HL-60 (cell line): ENCODE measurements around the gene KRTAP4-12.
"Not testable (repeated sequence)": the region's sequence is repeated elsewhere in the genome, so short reads cannot be mapped to it uniquely, and the experiment has no call there.

Experiments
- DNase-seq, 2 experiments: peaks; one replicate each; pipeline ENCODE4 v3.0.0-alpha.2; 2010 to 2020; ENCODE audit warnings: low read depth in 1 of 2, low spot score in 1 of 2
- H3K27ac ChIP-seq: fragments of 250-450 bp; sonication (Bioruptor Pico); replicated peaks from 2 replicates; pipeline ENCODE4 v1.5.1; 2020; ENCODE audit warnings: mild to moderate bottlenecking, moderate library complexity
- H3K27me3 ChIP-seq: fragments of 250-450 bp; sonication (Bioruptor Pico); 2 replicates; pipeline ENCODE4 v1.5.1; 2021; ENCODE audit warnings: mild to moderate bottlenecking, moderate library complexity; ENCODE audit not compliant: insufficient read depth, poor library complexity, severe bottlenecking
- H3K4me3 ChIP-seq: replicated peaks from 2 replicates; pipeline ENCODE4 v1.5.1; 2011; ENCODE audit warnings: mild to moderate bottlenecking, control low read depth, low read length; ENCODE audit not compliant: insufficient read depth
- GABPA ChIP-seq: IDR thresholded peaks from 2 replicates; pipeline ENCODE4 v1.6.1; 2012; ENCODE audit warnings: low read depth
- POLR2AphosphoS5 ChIP-seq: IDR thresholded peaks from 2 replicates; pipeline ENCODE4 v1.6.1; 2012; ENCODE audit warnings: low read depth
- SPI1 ChIP-seq: IDR thresholded peaks from 2 replicates; pipeline ENCODE4 v1.6.1; 2012; ENCODE audit warnings: low read depth, mild to moderate bottlenecking, borderline replicate concordance
- TF ChIP-seq, protein P1 (sequence below): IDR thresholded peaks from 2 replicates; pipeline ENCODE4 v1.6.1; 2012; ENCODE audit warnings: low read depth; ENCODE audit not compliant: insufficient replicate concordance
- TF ChIP-seq, protein P2 (sequence below): IDR thresholded peaks from one replicate; pipeline ENCODE4 v1.5.1; 2011; ENCODE audit warnings: low read length, control low read depth, inconsistent platforms; ENCODE audit not compliant: insufficient read depth

KRTAP4-12 gene

GRCh38 chr17:41149652-41149985, 25.6 kb upstream of the KRTAP4-12 start, which contains the start of gene KRTAP4-5:
Gene KRTAP4-5, minus strand, starts transcription at chr17:41149825. Its CDS starts 58 bp downstream, at chr17:41149767.
- TF ChIP-seq, protein P1, sequence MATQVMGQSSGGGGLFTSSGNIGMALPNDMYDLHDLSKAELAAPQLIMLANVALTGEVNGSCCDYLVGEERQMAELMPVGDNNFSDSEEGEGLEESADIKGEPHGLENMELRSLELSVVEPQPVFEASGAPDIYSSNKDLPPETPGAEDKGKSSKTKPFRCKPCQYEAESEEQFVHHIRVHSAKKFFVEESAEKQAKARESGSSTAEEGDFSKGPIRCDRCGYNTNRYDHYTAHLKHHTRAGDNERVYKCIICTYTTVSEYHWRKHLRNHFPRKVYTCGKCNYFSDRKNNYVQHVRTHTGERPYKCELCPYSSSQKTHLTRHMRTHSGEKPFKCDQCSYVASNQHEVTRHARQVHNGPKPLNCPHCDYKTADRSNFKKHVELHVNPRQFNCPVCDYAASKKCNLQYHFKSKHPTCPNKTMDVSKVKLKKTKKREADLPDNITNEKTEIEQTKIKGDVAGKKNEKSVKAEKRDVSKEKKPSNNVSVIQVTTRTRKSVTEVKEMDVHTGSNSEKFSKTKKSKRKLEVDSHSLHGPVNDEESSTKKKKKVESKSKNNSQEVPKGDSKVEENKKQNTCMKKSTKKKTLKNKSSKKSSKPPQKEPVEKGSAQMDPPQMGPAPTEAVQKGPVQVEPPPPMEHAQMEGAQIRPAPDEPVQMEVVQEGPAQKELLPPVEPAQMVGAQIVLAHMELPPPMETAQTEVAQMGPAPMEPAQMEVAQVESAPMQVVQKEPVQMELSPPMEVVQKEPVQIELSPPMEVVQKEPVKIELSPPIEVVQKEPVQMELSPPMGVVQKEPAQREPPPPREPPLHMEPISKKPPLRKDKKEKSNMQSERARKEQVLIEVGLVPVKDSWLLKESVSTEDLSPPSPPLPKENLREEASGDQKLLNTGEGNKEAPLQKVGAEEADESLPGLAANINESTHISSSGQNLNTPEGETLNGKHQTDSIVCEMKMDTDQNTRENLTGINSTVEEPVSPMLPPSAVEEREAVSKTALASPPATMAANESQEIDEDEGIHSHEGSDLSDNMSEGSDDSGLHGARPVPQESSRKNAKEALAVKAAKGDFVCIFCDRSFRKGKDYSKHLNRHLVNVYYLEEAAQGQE = peak; percentile 37
- TF ChIP-seq GABPA = no peak
- H3K27ac ChIP-seq = no peak within 1 kb of the TSS
- no peak for DNase-seq
- no peak within 1 kb of the TSS for H3K4me3 ChIP-seq
- peaks cover 2% of the 10 kb centered on the region for H3K27me3 ChIP-seq

GRCh38 chr17:41148971-41149651, 25.1 kb upstream of the KRTAP4-12 start:
- not testable (repeated sequence) for H3K27me3 ChIP-seq, DNase-seq, H3K4me3 ChIP-seq, H3K27ac ChIP-seq

GRCh38 chr17:41147531-41148204, 23.7 kb upstream of the KRTAP4-12 start:
- TF ChIP-seq SPI1 = no peak
- TF ChIP-seq, protein P2, sequence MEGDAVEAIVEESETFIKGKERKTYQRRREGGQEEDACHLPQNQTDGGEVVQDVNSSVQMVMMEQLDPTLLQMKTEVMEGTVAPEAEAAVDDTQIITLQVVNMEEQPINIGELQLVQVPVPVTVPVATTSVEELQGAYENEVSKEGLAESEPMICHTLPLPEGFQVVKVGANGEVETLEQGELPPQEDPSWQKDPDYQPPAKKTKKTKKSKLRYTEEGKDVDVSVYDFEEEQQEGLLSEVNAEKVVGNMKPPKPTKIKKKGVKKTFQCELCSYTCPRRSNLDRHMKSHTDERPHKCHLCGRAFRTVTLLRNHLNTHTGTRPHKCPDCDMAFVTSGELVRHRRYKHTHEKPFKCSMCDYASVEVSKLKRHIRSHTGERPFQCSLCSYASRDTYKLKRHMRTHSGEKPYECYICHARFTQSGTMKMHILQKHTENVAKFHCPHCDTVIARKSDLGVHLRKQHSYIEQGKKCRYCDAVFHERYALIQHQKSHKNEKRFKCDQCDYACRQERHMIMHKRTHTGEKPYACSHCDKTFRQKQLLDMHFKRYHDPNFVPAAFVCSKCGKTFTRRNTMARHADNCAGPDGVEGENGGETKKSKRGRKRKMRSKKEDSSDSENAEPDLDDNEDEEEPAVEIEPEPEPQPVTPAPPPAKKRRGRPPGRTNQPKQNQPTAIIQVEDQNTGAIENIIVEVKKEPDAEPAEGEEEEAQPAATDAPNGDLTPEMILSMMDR = no peak
- TF ChIP-seq, protein P1 = no peak
- TF ChIP-seq GABPA = no peak
- no peak for TF ChIP-seq POLR2AphosphoS5
- peaks cover 2% of the 10 kb centered on the region for H3K27me3 ChIP-seq
- no peak for DNase-seq
- no peak overlapping the region for H3K27ac ChIP-seq
- no peak overlapping the region for H3K4me3 ChIP-seq

GRCh38 chr17:41145261-41145660, 21.3 kb upstream of the KRTAP4-12 start:
- TF ChIP-seq POLR2AphosphoS5 = no peak
- TF ChIP-seq, protein P1 = no peak
- no peak for TF ChIP-seq GABPA
- TF ChIP-seq, protein P2 = no peak
- no peak for TF ChIP-seq SPI1
- Histone ChIP-seq H3K27ac (no peak overlapping the region), H3K27me3 (no peaks in the 10 kb centered on the region), H3K4me3 (no peak overlapping the region)
- no peak for DNase-seq
